Measurements from ENCODE around the gene ALG11.

DNA sequence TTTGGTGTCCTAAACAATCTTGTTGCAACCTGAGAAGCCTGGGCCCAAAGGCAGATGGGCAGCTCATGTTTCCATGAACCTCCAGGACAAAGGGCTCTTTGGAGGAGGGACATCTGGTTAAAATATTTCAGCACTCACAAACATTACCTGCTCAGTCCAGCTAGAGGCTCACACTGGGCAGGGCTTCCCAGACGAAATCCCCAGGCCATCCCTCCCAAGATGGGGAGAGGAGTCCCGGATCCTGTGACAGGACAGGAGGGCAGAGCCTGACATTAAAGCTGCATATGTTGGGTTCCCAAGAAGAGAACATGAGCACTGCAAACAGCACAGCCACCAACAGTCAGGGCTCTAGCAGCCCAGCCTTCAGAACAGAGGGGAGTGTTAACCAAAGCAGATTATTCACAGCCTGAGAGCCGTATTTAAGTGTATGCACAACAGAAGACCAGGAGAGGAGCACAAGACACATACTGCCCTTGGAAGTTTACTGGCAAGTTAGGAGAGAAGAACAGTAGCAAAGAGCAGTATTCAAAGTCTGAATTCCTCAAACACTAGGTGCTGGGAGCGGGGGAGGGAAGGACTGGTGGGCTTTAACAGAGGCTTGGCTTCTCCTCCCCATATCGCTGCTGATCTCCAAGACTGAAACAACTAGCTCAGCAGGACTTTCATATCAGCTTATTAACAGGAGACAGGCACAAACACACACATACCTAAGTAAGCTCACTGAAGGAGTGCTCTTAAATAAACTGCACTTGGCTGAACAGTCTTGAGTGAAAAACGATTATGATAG is 13.3 kb upstream of the ALG11 start:
- no peak for TF ChIP-seq POLR2A (IDR thresholded peaks at IDR 0.05; ENCODE audit: extremely low read depth, insufficient read length)
- TF ChIP-seq, protein P1, sequence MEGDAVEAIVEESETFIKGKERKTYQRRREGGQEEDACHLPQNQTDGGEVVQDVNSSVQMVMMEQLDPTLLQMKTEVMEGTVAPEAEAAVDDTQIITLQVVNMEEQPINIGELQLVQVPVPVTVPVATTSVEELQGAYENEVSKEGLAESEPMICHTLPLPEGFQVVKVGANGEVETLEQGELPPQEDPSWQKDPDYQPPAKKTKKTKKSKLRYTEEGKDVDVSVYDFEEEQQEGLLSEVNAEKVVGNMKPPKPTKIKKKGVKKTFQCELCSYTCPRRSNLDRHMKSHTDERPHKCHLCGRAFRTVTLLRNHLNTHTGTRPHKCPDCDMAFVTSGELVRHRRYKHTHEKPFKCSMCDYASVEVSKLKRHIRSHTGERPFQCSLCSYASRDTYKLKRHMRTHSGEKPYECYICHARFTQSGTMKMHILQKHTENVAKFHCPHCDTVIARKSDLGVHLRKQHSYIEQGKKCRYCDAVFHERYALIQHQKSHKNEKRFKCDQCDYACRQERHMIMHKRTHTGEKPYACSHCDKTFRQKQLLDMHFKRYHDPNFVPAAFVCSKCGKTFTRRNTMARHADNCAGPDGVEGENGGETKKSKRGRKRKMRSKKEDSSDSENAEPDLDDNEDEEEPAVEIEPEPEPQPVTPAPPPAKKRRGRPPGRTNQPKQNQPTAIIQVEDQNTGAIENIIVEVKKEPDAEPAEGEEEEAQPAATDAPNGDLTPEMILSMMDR (IDR thresholded peaks at IDR 0.05; ENCODE audit: low read depth, low read length) = no peak
